Esophagus muscularis mucosa (tissue), 4 donors: Measurements from ENCODE around the gene MTO1. TPM values are rescaled to one million over a fixed set of nuclear protein-coding genes. Genes with fewer than 3 reads are reported as not detected.
A peak's percentile ranks its signal among the peaks of the same experiment; 100 is the strongest.
"Not testable (repeated sequence)": the region's sequence is repeated elsewhere in the genome, so short reads cannot be mapped to it uniquely, and the experiment has no call there.

Source experiments
- DNase-seq: peaks from one replicate; pipeline ENCODE4 v3.0.0-alpha.2; 2017; ENCODE audit errors: extremely low spot score
- H3K27ac ChIP-seq, 4 donors: fragments of 200-600 bp; sonication (generic); replicated peaks in 1 of 4; 1 replicate in 3 of 4; 2 replicates in 1 of 4; pipeline ENCODE4 v1.5.1; 2016 to 2019; ENCODE audit warnings: mild to moderate bottlenecking in 1 of 4
- H3K27me3 ChIP-seq, 4 donors: fragments of 200-600 bp; sonication (generic); one replicate each; pipeline versions ENCODE4 v1.5.1 to v1.6.0; 2016 to 2019
- H3K36me3 ChIP-seq, 4 donors: fragments of 200-600 bp; sonication (generic); one replicate each; pipeline ENCODE4 v1.5.1; 2016 to 2019
- H3K4me1 ChIP-seq, 4 donors: fragments of 200-600 bp; sonication (generic); one replicate each; pipeline ENCODE4 v1.5.1; 2016 to 2019
- H3K4me3 ChIP-seq, 4 donors: fragments of 200-600 bp; sonication (generic); 1 replicate in 2 of 4; 2 replicates in 2 of 4; pipeline ENCODE4 v1.5.1; 2016 to 2019; ENCODE audit warnings: mild to moderate bottlenecking in 4 of 4, moderate library complexity in 1 of 4
- H3K9me3 ChIP-seq, 4 donors: fragments of 200-600 bp; sonication (generic); 1 replicate in 3 of 4; 2 replicates in 1 of 4; pipeline ENCODE4 v1.5.1; 2016 to 2019
- EP300 ChIP-seq: sonication (generic); formaldehyde crosslinking; IDR thresholded peaks from one replicate; pipeline ENCODE4 v1.6.1; 2017; ENCODE audit warnings: antibody characterized with exemption
- POLR2A ChIP-seq: fragments of 450-650 bp; IDR thresholded peaks from one replicate; pipeline ENCODE4 v1.6.1; 2017; ENCODE audit warnings: antibody characterized with exemption, moderate library complexity, mild to moderate bottlenecking, low read depth
- POLR2AphosphoS5 ChIP-seq, 2 donors: sonication (generic); formaldehyde crosslinking; IDR thresholded peaks; one replicate each; pipeline ENCODE4 v1.6.1; 2017; ENCODE audit warnings: antibody characterized with exemption in 2 of 2
- WGBS: methylation state at CpG from one replicate; pipeline ENCODE4 v1.1.5; 2018; 5-methylcytosine and 5-hydroxymethylcytosine counted together
- intact Hi-C: fragments of 100-400 bp; cut with DNase I; formaldehyde crosslinking; loops from one replicate; pipeline ENCODE4 v1.15.1; 2023
- total RNA-seq, 4 donors: library from RNA; depleted of rRNA; stranded (reverse); fragments of >200 nt; gene quantifications; one replicate each; pipeline versions ENCODE4 v1.1.0 to v1.2.1, GENCODE V29; 2016
- TF ChIP-seq, protein P1 (sequence below), 3 experiments: fragments of 200-600 bp in 2 of 3; fragments of 450-650 bp in 1 of 3; sonication (generic) in 2 of 3; IDR thresholded peaks; one replicate each; pipeline ENCODE4 v1.5.1; 2017 to 2019; ENCODE audit warnings: antibody characterized with exemption in 3 of 3, mild to moderate bottlenecking in 2 of 3, moderate library complexity in 1 of 3

MTO1 gene
- total RNA-seq, 4 donors from 2014 or later: 15.2 to 38.6 (median 25.7) TPM

GRCh38 chr6:73443555-73443954, 18.0 kb upstream of the MTO1 start:
- intact Hi-C loops: no loop called here
- Histone ChIP-seq H3K4me1 (no peaks in the 10 kb centered on the region), H3K36me3 (peaks cover 10 to 50% (median 22%) of the 10 kb centered on the region in 4 donors), H3K27ac (no peak overlapping the region), H3K9me3 (no peaks in the 10 kb centered on the region), H3K27me3 (no peaks in the 10 kb centered on the region), H3K4me3 (no peak overlapping the region)
- WGBS: 90% methylated on average over 3 of the region's 3 CpGs
- no peak for DNase-seq
- TF ChIP-seq POLR2AphosphoS5 (IDR thresholded peaks at IDR 0.05) (no peak), POLR2A (no peak), EP300 (no peak)
- TF ChIP-seq, protein P1, sequence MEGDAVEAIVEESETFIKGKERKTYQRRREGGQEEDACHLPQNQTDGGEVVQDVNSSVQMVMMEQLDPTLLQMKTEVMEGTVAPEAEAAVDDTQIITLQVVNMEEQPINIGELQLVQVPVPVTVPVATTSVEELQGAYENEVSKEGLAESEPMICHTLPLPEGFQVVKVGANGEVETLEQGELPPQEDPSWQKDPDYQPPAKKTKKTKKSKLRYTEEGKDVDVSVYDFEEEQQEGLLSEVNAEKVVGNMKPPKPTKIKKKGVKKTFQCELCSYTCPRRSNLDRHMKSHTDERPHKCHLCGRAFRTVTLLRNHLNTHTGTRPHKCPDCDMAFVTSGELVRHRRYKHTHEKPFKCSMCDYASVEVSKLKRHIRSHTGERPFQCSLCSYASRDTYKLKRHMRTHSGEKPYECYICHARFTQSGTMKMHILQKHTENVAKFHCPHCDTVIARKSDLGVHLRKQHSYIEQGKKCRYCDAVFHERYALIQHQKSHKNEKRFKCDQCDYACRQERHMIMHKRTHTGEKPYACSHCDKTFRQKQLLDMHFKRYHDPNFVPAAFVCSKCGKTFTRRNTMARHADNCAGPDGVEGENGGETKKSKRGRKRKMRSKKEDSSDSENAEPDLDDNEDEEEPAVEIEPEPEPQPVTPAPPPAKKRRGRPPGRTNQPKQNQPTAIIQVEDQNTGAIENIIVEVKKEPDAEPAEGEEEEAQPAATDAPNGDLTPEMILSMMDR (IDR thresholded peaks at IDR 0.05): no peak

DNA sequence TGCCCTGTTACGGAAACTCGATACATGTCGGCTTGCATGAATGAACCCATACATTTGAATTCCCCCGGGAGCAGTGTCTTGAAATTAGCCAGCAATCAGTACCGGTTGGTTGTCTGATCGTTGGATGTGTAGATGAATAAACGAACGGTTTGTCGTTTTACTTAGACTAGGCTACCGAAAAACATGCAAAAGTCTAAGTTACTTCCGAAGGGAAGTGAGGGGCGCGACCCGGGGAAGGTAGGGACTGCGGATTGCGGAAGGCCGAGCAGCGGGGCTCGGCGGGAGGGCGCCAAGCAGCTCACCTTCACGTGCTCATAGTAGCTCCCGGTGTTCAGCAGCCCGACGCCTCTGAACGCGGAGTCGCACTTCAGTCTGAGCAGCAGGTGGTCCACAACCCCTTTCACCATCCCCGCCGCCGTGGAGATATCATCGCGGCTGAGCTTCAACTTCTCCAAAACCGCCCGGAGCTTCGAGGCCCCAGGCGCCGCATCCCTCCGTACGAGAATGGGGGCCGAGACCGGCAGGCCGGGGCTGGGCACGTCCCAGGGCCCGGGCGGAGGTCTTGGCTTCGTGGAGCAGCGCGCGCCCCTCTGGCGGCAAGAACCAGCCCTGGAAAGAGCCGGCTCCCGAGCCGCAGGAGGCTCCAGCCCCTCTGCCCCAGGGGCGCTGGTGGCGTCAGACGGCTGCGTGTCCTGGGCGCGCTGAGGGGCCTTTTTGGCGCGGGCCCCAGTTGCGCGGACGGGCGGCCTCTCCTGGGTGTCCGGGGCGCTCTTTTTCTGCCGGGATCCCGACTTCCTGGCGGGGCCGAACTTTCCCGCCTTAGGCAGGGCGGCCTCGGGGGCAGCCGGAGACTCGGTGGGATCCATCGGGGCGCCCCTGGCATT, 10.1 kb upstream of the MTO1 start:
- no peak for DNase-seq
- 5% methylated on average over 51 of the region's 79 CpGs for WGBS

GRCh38 chr6:73452107-73452461, 9.5 kb upstream of the MTO1 start, which contains the start of gene CGAS:
TSS of gene CGAS (minus strand) at chr6:73452297. CDS start at chr6:73452181, 116 bp downstream.
- WGBS: no CpG with 5 or more reads among the region's 23 CpGs

More for the DNA sequence above, 10.1 kb upstream of the MTO1 start:
- TF ChIP-seq POLR2AphosphoS5 (IDR thresholded peaks at IDR 0.05) (peak in 1 of 2 donors; percentile 23), EP300 (no peak)
- Histone ChIP-seq H3K27ac (peak overlapping the region; percentile 74 to 82 (median 80)), H3K4me3 (peak overlapping the region; percentile 70 to 83 (median 76)), H3K9me3 (no peaks in the 10 kb centered on the region), H3K36me3 (no peaks in the 10 kb centered on the region), H3K4me1 (peaks cover 4 to 30% (median 30%) of the 10 kb centered on the region in 4 donors), H3K27me3 (no peaks in the 10 kb centered on the region)
- intact Hi-C loops: no loop called here

DNA sequence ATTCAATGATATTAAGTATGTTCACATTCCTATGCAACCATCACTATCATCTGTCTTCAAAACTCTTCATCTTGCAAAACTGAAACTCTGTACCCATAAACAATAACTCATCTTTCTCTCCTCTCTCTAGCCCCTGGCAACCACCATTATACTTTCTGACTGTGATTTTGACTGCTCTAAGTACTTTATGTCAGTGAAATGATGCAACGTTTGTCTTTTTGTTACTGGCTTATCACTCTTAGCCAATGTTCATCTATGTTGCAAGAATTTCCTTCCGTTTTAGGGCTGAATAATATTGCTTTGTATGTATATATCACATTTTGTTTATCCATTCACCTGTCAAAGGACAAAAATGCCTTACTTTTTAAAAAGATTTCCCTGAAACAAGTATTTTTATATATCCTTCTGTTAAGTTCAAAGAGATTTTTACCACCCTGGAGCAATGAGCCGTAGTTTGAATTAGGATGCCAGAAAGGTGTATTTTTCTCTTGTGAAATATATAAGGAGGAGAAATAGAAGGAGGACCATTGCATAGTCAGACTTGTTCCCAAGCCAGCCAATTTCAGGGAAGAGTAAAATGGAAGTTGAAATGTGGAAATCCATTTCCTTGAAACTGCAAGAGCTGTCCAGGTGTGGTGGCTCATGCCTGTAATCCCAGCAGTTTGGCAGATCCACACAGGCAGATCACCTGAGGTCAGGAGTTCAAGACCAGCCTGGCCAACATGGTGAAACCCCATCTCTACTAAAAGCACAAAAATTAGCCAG, 5.5 kb upstream of the MTO1 start:
- Histone ChIP-seq H3K36me3 (no peaks in the 10 kb centered on the region), H3K27ac (no peak overlapping the region), H3K9me3 (no peaks in the 10 kb centered on the region), H3K4me1 (peaks cover 8 to 24% (median 19%) of the 10 kb centered on the region in 4 donors), H3K4me3 (no peak overlapping the region), H3K27me3 (no peaks in the 10 kb centered on the region)
- TF ChIP-seq, protein P1 (IDR thresholded peaks at IDR 0.05): no peak
- TF ChIP-seq POLR2A (no peak), POLR2AphosphoS5 (IDR thresholded peaks at IDR 0.05) (no peak), EP300 (no peak)
- 65% methylated on average over 3 of the region's 3 CpGs for WGBS
- no peak for DNase-seq
- intact Hi-C loops: no loop called here

More at GRCh38 chr6:73452107-73452461, 9.5 kb upstream of the MTO1 start, which contains the start of gene CGAS:
- no peaks in the 10 kb centered on the region for H3K36me3 ChIP-seq
- no peaks in the 10 kb centered on the region for H3K27me3 ChIP-seq
- peak; percentile 92 for DNase-seq
- intact Hi-C loops: no loop called here
- H3K4me3 ChIP-seq: peak within 1 kb of the TSS; percentile 70 to 83 (median 76)
- TF ChIP-seq POLR2A (peak; percentile 26), POLR2AphosphoS5 (IDR thresholded peaks at IDR 0.05) (peak; percentile 65 to 68)
- TF ChIP-seq, protein P1 (IDR thresholded peaks at IDR 0.05): no peak
- peak within 1 kb of the TSS; percentile 74 to 82 (median 80) for H3K27ac ChIP-seq
- H3K9me3 ChIP-seq: no peaks in the 10 kb centered on the region
- H3K4me1 ChIP-seq: peaks cover 4 to 30% (median 30%) of the 10 kb centered on the region in 4 donors

DNA sequence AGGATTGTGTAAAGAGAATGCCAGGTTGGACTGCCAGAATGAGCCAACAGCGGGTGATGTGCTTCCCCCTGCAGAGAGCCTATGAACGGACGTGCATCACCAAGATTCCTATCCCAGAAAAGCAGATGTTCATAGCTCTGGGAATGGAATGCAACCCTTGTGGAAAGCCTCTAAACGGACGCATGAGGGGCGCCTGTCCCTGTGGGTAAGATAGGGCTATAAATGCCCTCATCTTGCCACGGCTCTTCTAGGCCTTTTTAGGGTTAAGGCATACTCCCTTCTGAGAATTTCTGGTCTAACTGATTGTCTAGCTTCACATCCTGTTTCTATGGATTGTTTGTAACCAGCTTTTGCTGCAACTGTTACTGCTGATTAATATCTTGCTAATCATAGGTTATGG, 2.1 kb upstream of the MTO1 start:
- H3K36me3 ChIP-seq, H3K27me3 ChIP-seq, H3K27ac ChIP-seq, H3K9me3 ChIP-seq, H3K4me3 ChIP-seq, intact Hi-C loops, DNase-seq: not testable (repeated sequence)
- peaks cover 20 to 32% (median 27%) of the 10 kb centered on the region in 4 donors for H3K4me1 ChIP-seq
- 89% methylated on average over 7 of the region's 7 CpGs for WGBS
